Measurements from ENCODE around the gene SCCPDH. TPM values are rescaled to one million over a fixed set of nuclear protein-coding genes. Genes with fewer than 3 reads are reported as not detected.
"Not testable (repeated sequence)": the region's sequence is repeated elsewhere in the genome, so short reads cannot be mapped to it uniquely, and the experiment has no call there.

Gene SCCPDH
- total and polyA plus RNA-seq, 5 donors from 2014 or later, result 1.5 to 5.0 (median 3.3) TPM

DNA sequence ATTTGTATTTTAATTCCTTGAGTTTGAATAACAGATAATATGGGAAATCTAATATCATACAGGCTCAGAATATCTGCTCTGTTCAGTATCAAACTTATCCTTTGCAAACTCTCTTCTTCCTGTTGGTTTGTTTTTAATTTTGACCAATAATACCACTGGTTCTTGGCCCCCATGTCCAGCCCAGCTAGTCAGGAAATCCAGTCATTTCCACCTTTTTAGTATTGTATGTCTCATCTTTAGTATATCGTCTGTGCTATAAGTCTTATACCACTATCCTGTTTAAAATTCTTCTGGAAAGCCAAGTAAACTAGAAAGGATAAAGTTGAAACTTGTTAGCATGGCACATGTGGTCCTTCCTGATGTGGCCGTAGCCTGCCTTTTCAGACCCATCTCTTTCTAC, 10.7 kb downstream of the SCCPDH start:
- H3K27me3 Mint-ChIP-seq, result no peaks in the 10 kb centered on the region
- DNase-seq (no peak), ATAC-seq (ENCODE audit: low read depth in 2 of 2) (no peak)
- H3K4me3 Mint-ChIP-seq, result no peak overlapping the region
- Histone ChIP-seq H3K27me3 (ENCODE audit: control insufficient read depth, insufficient read depth, low read length) (no peaks in the 10 kb centered on the region), H3K4me1 (ENCODE audit: control insufficient read depth, insufficient read depth, low read length, poor library complexity, severe bottlenecking) (no peaks in the 10 kb centered on the region), H3K4me3 (ENCODE audit: low read depth, low read length) (no peak overlapping the region), H3K9me3 (ENCODE audit: control insufficient read depth in 2 of 2, low read length in 2 of 2) (no peaks in the 10 kb centered on the region), H3K27ac (ENCODE audit: insufficient read depth, low read length, poor library complexity, severe bottlenecking) (no peak overlapping the region), H3K36me3 (ENCODE audit: control insufficient read depth, insufficient read depth, low read length) (no peaks in the 10 kb centered on the region)
- H3K36me3 Mint-ChIP-seq, result peaks cover 17% of the 10 kb centered on the region
- H3K4me1 Mint-ChIP-seq, result peaks cover 0 to 5% (median 2%) of the 10 kb centered on the region in 4 donors
- no peak overlapping the region for H3K27ac Mint-ChIP-seq
- H3K9me3 Mint-ChIP-seq, result peaks cover 2 to 17% (median 9%) of the 10 kb centered on the region in 7 donors

DNA sequence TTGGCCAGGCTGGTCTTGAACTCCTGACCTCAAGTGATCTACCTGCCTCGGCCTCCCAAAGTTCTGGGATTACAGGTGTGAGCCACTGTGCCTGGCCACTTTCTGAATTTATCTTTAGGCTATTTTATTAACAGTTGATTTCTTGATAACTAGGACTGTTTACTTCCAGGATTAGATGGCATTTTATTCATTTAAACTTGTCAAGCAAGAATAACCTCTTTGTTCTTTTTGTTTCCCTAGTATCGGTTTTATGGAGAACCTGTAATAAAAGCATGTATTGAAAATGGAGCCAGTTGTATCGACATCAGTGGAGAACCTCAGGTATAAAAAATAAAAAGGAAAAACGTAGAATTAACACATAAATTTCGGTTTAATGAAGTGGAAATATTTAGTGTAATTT, 11.5 kb downstream of the SCCPDH start:
- H3K9me3 Mint-ChIP-seq, result peaks cover 2 to 15% (median 8%) of the 10 kb centered on the region in 7 donors
- Histone ChIP-seq H3K4me1 (ENCODE audit: control insufficient read depth, insufficient read depth, low read length, poor library complexity, severe bottlenecking) (no peaks in the 10 kb centered on the region), H3K9me3 (ENCODE audit: control insufficient read depth in 2 of 2, low read length in 2 of 2) (peaks cover 0 to 2% of the 10 kb centered on the region in 2 experiments), H3K4me3 (ENCODE audit: low read depth, low read length) (no peak overlapping the region), H3K27ac (ENCODE audit: insufficient read depth, low read length, poor library complexity, severe bottlenecking) (no peak overlapping the region), H3K27me3 (ENCODE audit: control insufficient read depth, insufficient read depth, low read length) (no peaks in the 10 kb centered on the region), H3K36me3 (ENCODE audit: control insufficient read depth, insufficient read depth, low read length) (peaks cover 1% of the 10 kb centered on the region)
- no peak for DNase-seq
- no peak overlapping the region for H3K27ac Mint-ChIP-seq
- no peak overlapping the region for H3K4me3 Mint-ChIP-seq
- peaks cover 0 to 5% (median 2%) of the 10 kb centered on the region in 4 donors for H3K4me1 Mint-ChIP-seq
- ATAC-seq (ENCODE audit: low read depth in 2 of 2), result no peak
- H3K27me3 Mint-ChIP-seq, result no peaks in the 10 kb centered on the region
- H3K36me3 Mint-ChIP-seq, result peaks cover 12% of the 10 kb centered on the region

DNA sequence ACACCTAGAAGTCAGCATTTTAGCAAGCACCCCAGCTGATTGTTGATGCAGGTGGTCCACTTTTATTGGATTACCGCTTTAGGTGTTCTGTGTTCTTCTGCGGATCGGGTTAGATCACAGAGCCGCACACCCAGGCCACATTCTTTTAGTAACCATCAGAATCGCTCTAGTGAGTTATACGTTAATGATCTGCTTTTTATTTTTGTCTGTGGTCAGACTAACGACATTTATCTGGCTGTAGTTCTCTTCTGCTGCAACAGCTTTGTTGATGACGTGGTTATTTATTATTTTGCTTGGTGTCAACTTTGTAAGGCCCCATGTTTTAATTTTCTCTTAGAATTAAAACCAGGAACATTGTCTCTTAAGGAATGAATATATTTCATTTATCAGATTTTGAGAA, 18.2 kb downstream of the SCCPDH start:
- DNase-seq (no peak), ATAC-seq (ENCODE audit: low read depth in 2 of 2) (no peak)
- Histone ChIP-seq H3K9me3 (ENCODE audit: control insufficient read depth in 2 of 2, low read length in 2 of 2) (peaks cover 3 to 13% of the 10 kb centered on the region in 2 experiments), H3K36me3 (ENCODE audit: control insufficient read depth, insufficient read depth, low read length) (peaks cover 4% of the 10 kb centered on the region), H3K4me1 (ENCODE audit: control insufficient read depth, insufficient read depth, low read length, poor library complexity, severe bottlenecking) (no peaks in the 10 kb centered on the region), H3K27me3 (ENCODE audit: control insufficient read depth, insufficient read depth, low read length) (no peaks in the 10 kb centered on the region), H3K4me3 (ENCODE audit: low read depth, low read length) (no peak overlapping the region), H3K27ac (ENCODE audit: insufficient read depth, low read length, poor library complexity, severe bottlenecking) (no peak overlapping the region)
- peaks cover 0 to 33% (median 8%) of the 10 kb centered on the region in 7 donors for H3K9me3 Mint-ChIP-seq
- H3K27ac Mint-ChIP-seq, result no peak overlapping the region
- H3K36me3 Mint-ChIP-seq, result peaks cover 13% of the 10 kb centered on the region
- peaks cover 0 to 5% (median 0%) of the 10 kb centered on the region in 4 donors for H3K4me1 Mint-ChIP-seq
- H3K27me3 Mint-ChIP-seq, result no peaks in the 10 kb centered on the region
- H3K4me3 Mint-ChIP-seq, result no peak overlapping the region

DNA sequence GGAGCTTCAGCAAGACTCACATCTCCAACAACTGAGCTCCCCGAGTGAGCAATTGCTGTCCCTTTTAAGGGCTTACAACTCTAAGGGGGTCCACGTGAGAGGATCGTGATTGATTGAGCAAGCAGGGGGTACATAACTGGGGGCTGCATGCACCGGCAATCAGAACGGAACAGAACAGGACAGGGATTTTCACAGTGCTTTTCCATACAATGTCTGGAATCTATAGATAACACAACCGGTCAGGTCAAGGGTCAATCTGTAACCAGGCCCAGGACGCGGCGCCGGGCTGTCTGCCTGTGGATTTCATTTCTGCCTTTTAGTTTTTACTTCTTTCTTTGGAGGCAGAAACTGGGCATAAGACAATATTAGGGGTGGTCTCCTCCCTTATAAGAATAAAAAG, 21.9 kb downstream of the SCCPDH start:
- H3K27ac Mint-ChIP-seq; H3K27me3 Mint-ChIP-seq; H3K4me1 Mint-ChIP-seq; H3K4me3 ChIP-seq (ENCODE audit: low read depth, low read length); H3K9me3 ChIP-seq (ENCODE audit: control insufficient read depth in 2 of 2, low read length in 2 of 2); H3K27me3 ChIP-seq (ENCODE audit: control insufficient read depth, insufficient read depth, low read length); H3K27ac ChIP-seq (ENCODE audit: insufficient read depth, low read length, poor library complexity, severe bottlenecking); ATAC-seq (ENCODE audit: low read depth in 2 of 2); H3K4me1 ChIP-seq (ENCODE audit: control insufficient read depth, insufficient read depth, low read length, poor library complexity, severe bottlenecking); H3K36me3 Mint-ChIP-seq; H3K4me3 Mint-ChIP-seq; DNase-seq; H3K36me3 ChIP-seq (ENCODE audit: control insufficient read depth, insufficient read depth, low read length): not testable (repeated sequence)
- H3K9me3 Mint-ChIP-seq, result peaks cover 0 to 20% (median 4%) of the 10 kb centered on the region in 7 donors

- Histone ChIP-seq H3K27me3 (ENCODE audit: control insufficient read depth, insufficient read depth, low read length) (no peaks in the 10 kb centered on the region), H3K4me1 (ENCODE audit: control insufficient read depth, insufficient read depth, low read length, poor library complexity, severe bottlenecking) (no peaks in the 10 kb centered on the region), H3K27ac (ENCODE audit: insufficient read depth, low read length, poor library complexity, severe bottlenecking) (no peak overlapping the region), H3K4me3 (ENCODE audit: low read depth, low read length) (no peak overlapping the region), H3K9me3 (ENCODE audit: control insufficient read depth in 2 of 2, low read length in 2 of 2) (no peaks in the 10 kb centered on the region), H3K36me3 (ENCODE audit: control insufficient read depth, insufficient read depth, low read length) (no peaks in the 10 kb centered on the region)
- ATAC-seq (ENCODE audit: low read depth in 2 of 2) (no peak), DNase-seq (no peak)
- H3K4me3 Mint-ChIP-seq, result no peak overlapping the region
- peaks cover 5% of the 10 kb centered on the region for H3K36me3 Mint-ChIP-seq
- H3K27me3 Mint-ChIP-seq, result no peaks in the 10 kb centered on the region
- H3K9me3 Mint-ChIP-seq, result peaks cover 0 to 4% (median 0%) of the 10 kb centered on the region in 7 donors
- no peaks in the 10 kb centered on the region for H3K4me1 Mint-ChIP-seq
- H3K27ac Mint-ChIP-seq, result no peak overlapping the region
These were observed 23.8 kb downstream of the SCCPDH start for GRCh38 chr1:246748006-246748405.

DNA sequence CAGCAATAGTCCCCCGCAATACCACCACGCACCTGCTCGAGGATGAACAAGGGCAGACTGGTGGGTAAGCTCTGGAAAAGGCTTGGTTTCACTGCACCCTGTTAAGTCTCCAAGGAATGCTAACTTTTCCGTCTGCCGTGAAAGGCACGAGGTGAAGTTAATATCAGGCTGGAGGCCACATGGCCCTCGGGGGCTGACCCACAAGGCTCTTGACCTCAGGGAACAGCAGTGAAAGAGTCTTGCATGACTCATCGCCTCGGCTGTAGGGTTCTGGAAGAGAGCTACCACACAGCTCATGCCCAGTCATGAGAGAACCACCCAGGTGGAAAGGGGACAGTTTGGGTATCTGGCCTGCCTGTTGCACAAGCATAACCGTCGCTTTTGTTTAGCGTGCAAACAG, 24.7 kb downstream of the SCCPDH start:
- ATAC-seq (ENCODE audit: low read depth in 2 of 2) (no peak), DNase-seq (no peak)
- H3K9me3 Mint-ChIP-seq, result peaks cover 0 to 4% (median 0%) of the 10 kb centered on the region in 7 donors
- no peaks in the 10 kb centered on the region for H3K27me3 ChIP-seq (ENCODE audit: control insufficient read depth, insufficient read depth, low read length)
- H3K36me3 ChIP-seq (ENCODE audit: control insufficient read depth, insufficient read depth, low read length), result no peaks in the 10 kb centered on the region
- H3K4me1 Mint-ChIP-seq, result no peaks in the 10 kb centered on the region
- no peaks in the 10 kb centered on the region for H3K4me1 ChIP-seq (ENCODE audit: control insufficient read depth, insufficient read depth, low read length, poor library complexity, severe bottlenecking)
- H3K27ac Mint-ChIP-seq, result no peak overlapping the region
- no peak overlapping the region for H3K27ac ChIP-seq (ENCODE audit: insufficient read depth, low read length, poor library complexity, severe bottlenecking)
- H3K4me3 ChIP-seq (ENCODE audit: low read depth, low read length), result no peak overlapping the region
- peaks cover 5% of the 10 kb centered on the region for H3K36me3 Mint-ChIP-seq
- H3K27me3 Mint-ChIP-seq, result peaks cover 2% of the 10 kb centered on the region
- no peaks in the 10 kb centered on the region for H3K9me3 ChIP-seq (ENCODE audit: control insufficient read depth in 2 of 2, low read length in 2 of 2)
- H3K4me3 Mint-ChIP-seq, result no peak overlapping the region

GRCh38 chr1:246750752-246751151, 26.5 kb downstream of the SCCPDH start:
- H3K27me3 Mint-ChIP-seq, result peaks cover 5% of the 10 kb centered on the region
- ATAC-seq (ENCODE audit: low read depth in 2 of 2) (no peak), DNase-seq (no peak)
- peaks cover 0 to 1% (median 0%) of the 10 kb centered on the region in 7 donors for H3K9me3 Mint-ChIP-seq
- Histone ChIP-seq H3K27me3 (ENCODE audit: control insufficient read depth, insufficient read depth, low read length) (no peaks in the 10 kb centered on the region), H3K36me3 (ENCODE audit: control insufficient read depth, insufficient read depth, low read length) (no peaks in the 10 kb centered on the region), H3K9me3 (ENCODE audit: control insufficient read depth in 2 of 2, low read length in 2 of 2) (no peaks in the 10 kb centered on the region), H3K4me3 (ENCODE audit: low read depth, low read length) (no peak overlapping the region), H3K4me1 (ENCODE audit: control insufficient read depth, insufficient read depth, low read length, poor library complexity, severe bottlenecking) (no peaks in the 10 kb centered on the region), H3K27ac (ENCODE audit: insufficient read depth, low read length, poor library complexity, severe bottlenecking) (no peak overlapping the region)
- H3K4me3 Mint-ChIP-seq, result no peak overlapping the region
- H3K27ac Mint-ChIP-seq, result no peak overlapping the region
- no peaks in the 10 kb centered on the region for H3K36me3 Mint-ChIP-seq
- H3K4me1 Mint-ChIP-seq, result no peaks in the 10 kb centered on the region

DNA sequence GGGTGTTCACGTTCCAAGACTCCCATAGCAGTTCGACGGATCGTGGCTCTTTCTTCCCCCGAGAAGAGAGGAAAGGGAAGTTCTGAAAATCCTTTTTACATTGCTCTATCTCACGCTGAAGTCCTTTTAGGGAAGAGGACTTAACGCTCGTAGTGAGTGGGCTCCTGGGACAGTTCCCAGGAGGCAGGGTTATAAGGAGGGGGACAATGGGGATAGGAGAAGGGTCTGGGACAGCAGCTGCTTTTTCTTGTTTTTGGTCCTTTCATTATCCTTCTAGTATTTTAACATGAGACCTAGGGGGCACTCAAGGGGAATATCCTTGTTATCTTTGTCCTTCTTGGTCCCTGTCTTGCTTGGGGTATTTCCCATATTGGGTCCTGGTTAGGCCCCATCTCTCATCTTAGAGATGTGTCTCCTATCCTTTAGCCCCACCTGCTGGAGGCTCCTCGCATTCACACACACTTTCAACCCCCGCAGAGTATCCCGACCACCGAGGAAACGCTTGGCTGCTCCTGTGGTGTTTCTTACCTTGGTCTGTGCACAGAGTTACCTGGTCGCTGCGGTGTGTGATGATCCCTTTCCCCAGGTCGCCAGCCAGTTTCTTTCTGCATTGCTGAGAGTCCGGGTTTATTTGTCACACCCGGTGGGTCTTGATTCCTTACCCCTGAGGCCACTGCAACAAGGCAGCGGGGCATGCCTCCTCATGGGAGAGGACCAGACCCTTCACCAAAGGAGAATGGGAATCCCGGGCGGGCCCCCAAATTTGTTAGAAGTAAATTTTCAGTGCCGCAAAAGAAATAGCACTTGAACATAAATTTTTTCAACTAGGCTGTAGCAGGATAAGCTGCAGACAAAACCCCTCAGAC, 29.7 kb downstream of the SCCPDH start:
- Histone ChIP-seq H3K4me3 (ENCODE audit: low read depth, low read length) (no peak overlapping the region), H3K9me3 (ENCODE audit: control insufficient read depth in 2 of 2, low read length in 2 of 2) (no peaks in the 10 kb centered on the region), H3K27me3 (ENCODE audit: control insufficient read depth, insufficient read depth, low read length) (no peaks in the 10 kb centered on the region), H3K27ac (ENCODE audit: insufficient read depth, low read length, poor library complexity, severe bottlenecking) (no peak overlapping the region), H3K36me3 (ENCODE audit: control insufficient read depth, insufficient read depth, low read length) (no peaks in the 10 kb centered on the region), H3K4me1 (ENCODE audit: control insufficient read depth, insufficient read depth, low read length, poor library complexity, severe bottlenecking) (no peaks in the 10 kb centered on the region)
- DNase-seq (peak; percentile 29 to 62 (median 45)), ATAC-seq (ENCODE audit: low read depth in 2 of 2) (peak in 1 of 2 donors; percentile 45)
- Mint-ChIP-seq H3K4me3 (no peak overlapping the region), H3K27ac (no peak overlapping the region), H3K36me3 (no peaks in the 10 kb centered on the region), H3K27me3 (peaks cover 5% of the 10 kb centered on the region), H3K4me1 (no peaks in the 10 kb centered on the region), H3K9me3 (no peaks in the 10 kb centered on the region)

All from CD4-positive, CD25-positive, alpha-beta regulatory T cell (primary cell).